Heart right ventricle (tissue), 16 donors: Measurements from ENCODE around the gene SLC15A4. TPM values are rescaled to one million over a fixed set of nuclear protein-coding genes. Genes with fewer than 3 reads are reported as not detected.
"Not testable (repeated sequence)": the region's sequence is repeated elsewhere in the genome, so short reads cannot be mapped to it uniquely, and the experiment has no call there.

ENCODE experiments used
- ATAC-seq, 8 donors: fragments of 200-7000 bp; cut with Tn5 transposase; one replicate each; pipeline ENCODE4 v1.9.1; 2020; ENCODE audit warnings: mild to moderate bottlenecking in 8 of 8, moderate library complexity in 8 of 8, moderate number of reproducible peaks in 1 of 8
- DNase-seq, 2 donors: peaks; one replicate each; pipeline ENCODE4 v3.0.0-alpha.2; 2020
- H3K27ac ChIP-seq, 10 donors: fragments of 200-600 bp; sonication (generic) in 2 of 10; one replicate each; pipeline versions ENCODE4 v1.5.0 to v1.8.0; 2020 to 2022; ENCODE audit warnings: mild to moderate bottlenecking in 3 of 10
- H3K27me3 ChIP-seq, 7 donors: fragments of 200-600 bp; one replicate each; pipeline ENCODE4 v1.8.0; 2021 to 2022; ENCODE audit warnings: mild to moderate bottlenecking in 2 of 7
- H3K36me3 ChIP-seq, 9 donors: fragments of 200-600 bp; sonication (generic) in 1 of 9; one replicate each; pipeline versions ENCODE4 v1.5.0 to v1.8.0; 2020 to 2022; ENCODE audit warnings: mild to moderate bottlenecking in 2 of 9
- H3K4me1 ChIP-seq, 9 donors: fragments of 200-600 bp; sonication (generic) in 1 of 9; one replicate each; pipeline versions ENCODE4 v1.5.0 to v1.8.0; 2020 to 2022; ENCODE audit warnings: mild to moderate bottlenecking in 4 of 9
- H3K4me3 ChIP-seq, 10 donors: fragments of 200-600 bp; sonication (generic) in 2 of 10; one replicate each; pipeline versions ENCODE4 v1.5.0 to v1.8.0; 2020 to 2022; ENCODE audit warnings: mild to moderate bottlenecking in 7 of 10, moderate library complexity in 2 of 10
- H3K9me3 ChIP-seq, 11 donors: fragments of 200-600 bp in 10 of 11; sonication (generic) in 2 of 11; one replicate each; pipeline versions ENCODE4 v1.5.0 to v1.8.0; 2013 to 2022; ENCODE audit warnings: mild to moderate bottlenecking in 2 of 11, control low read depth in 1 of 11, moderate library complexity in 1 of 11
- CTCF ChIP-seq, 9 donors: fragments of 200-600 bp; sonication (generic) in 2 of 9; IDR thresholded peaks; one replicate each; pipeline versions ENCODE4 v1.5.0 to v1.8.0; 2021 to 2022; ENCODE audit warnings: antibody characterized with exemption in 9 of 9, mild to moderate bottlenecking in 5 of 9, moderate library complexity in 1 of 9
- WGBS, 2 donors: extraction: QIAGEN DNeasy Blood & Tissue Kit; methylation state at CpG; one replicate each; pipeline ENCODE4 v1.1.7; 2013; ENCODE audit warnings: inconsistent platforms in 1 of 2; 5-methylcytosine and 5-hydroxymethylcytosine counted together
- intact Hi-C, 10 donors: fragments of 100-400 bp; cut with DNase I; formaldehyde crosslinking; loops; one replicate each; pipeline versions ENCODE4 v1.11.1 to v1.14.2; 2022
- polyA plus RNA-seq, 2 donors: library from polyadenylated mRNA; stranded (reverse); fragments of 200-250 nt; gene quantifications; one replicate each; pipeline ENCODE4 v1.2.3, GENCODE V29; 2013
- total RNA-seq, 10 donors: library from RNA; stranded (reverse); fragmentation: NEBNext Ultra II Directional in 3 of 10; extraction: Animal tissue kit (Norgen Biotek cat#: 25700) in 3 of 10; gene quantifications; one replicate each; pipeline versions ENCODE4 v1.2.1 to v1.2.4, GENCODE V29; 2021 to 2023
- donor health status: Arrhythmogenic right ventricular cardiomyopathy.
- donor health status: ischemic (EF 13 %, LVEDD 7.1; RV severe dilation, severe dysfunction).
- donor health status: healthy with polysubstance abuse.
- donor health status: DM: no; HTN: yes; CAD: no.
- donor health status: DM: no; HTN: no; CAD: no.
- donor health status: ischemic (EF 25% LVEDD 6.9; RV normal size, moderate dysfunction).
- donor health status: ischemic (EF 25% LVEDD 5.7; RV mildly dilated, moderate dysfunction).
- donor health status: healthy.
- donor health status: DM: yes; HTN: yes; CAD: no.
- donor health status: Ischemic cardiomyopathy.
- donor health status: ischemic (EF 35%, LVEDD 5.7; RV mildly dilated, moderate dysfunction).
- donor health status: nonischemic (EF 11% LVEDD 7.7; RV severe dilation, severe dysfunction).
- donor health status: DM: yes; HTN: yes; CAD: no.
- donor health status: PGD.
- donor health status: ischemic (EF 29% LVEDD 5.4; RV normal size, mild dysfunction).
- donor health status: nonischemic (EF 23%, LVEDD 6.1; RV moderate dilation, normal function).

Gene SLC15A4
- total and polyA plus RNA-seq, 12 donors, result 14.3 to 23.7 (median 15.5) TPM

- Histone ChIP-seq H3K27ac (peak overlapping the region in 1 of 10 donors; percentile 69), H3K4me1 (peaks cover 0 to 15% (median 0%) of the 10 kb centered on the region in 9 donors), H3K36me3 (no peaks in the 10 kb centered on the region), H3K4me3 (no peak overlapping the region), H3K27me3 (peaks cover 0 to 14% (median 0%) of the 10 kb centered on the region in 7 donors), H3K9me3 (no peaks in the 10 kb centered on the region)
- DNase-seq, result no peak
- no peak for TF ChIP-seq CTCF (IDR thresholded peaks at IDR 0.05)
- ATAC-seq, result no peak
- 73 to 75% methylated on average over 4 of the region's 4 CpGs for WGBS, 2 donors
- intact Hi-C loops, result no loop called here
These were observed 19.8 kb upstream of the SLC15A4 start for GRCh38 chr12:128843538-128843937.

GRCh38 chr12:128842579-128842978 is 18.8 kb upstream of the SLC15A4 start:
- no peak overlapping the region for H3K27ac ChIP-seq
- H3K4me1 ChIP-seq, result peaks cover 0 to 15% (median 0%) of the 10 kb centered on the region in 9 donors
- intact Hi-C loops, result no loop called here
- ATAC-seq (no peak), DNase-seq (no peak)
- H3K4me3 ChIP-seq, result no peak overlapping the region
- WGBS, 2 donors, result 88 to 89% methylated on average over 11 of the region's 11 CpGs
- TF ChIP-seq CTCF (IDR thresholded peaks at IDR 0.05), result no peak
- no peaks in the 10 kb centered on the region for H3K9me3 ChIP-seq
- H3K36me3 ChIP-seq, result no peaks in the 10 kb centered on the region
- peaks cover 0 to 14% (median 0%) of the 10 kb centered on the region in 7 donors for H3K27me3 ChIP-seq

GRCh38 chr12:128840862-128841468 is 17.2 kb upstream of the SLC15A4 start:
- Histone ChIP-seq H3K27ac (no peak overlapping the region), H3K4me1 (peaks cover 0 to 15% (median 0%) of the 10 kb centered on the region in 9 donors), H3K27me3 (peaks cover 0 to 14% (median 0%) of the 10 kb centered on the region in 7 donors), H3K4me3 (no peak overlapping the region), H3K36me3 (no peaks in the 10 kb centered on the region), H3K9me3 (no peaks in the 10 kb centered on the region)
- intact Hi-C loops, result no loop called here
- WGBS, 2 donors, result 51 to 59% methylated on average over 8 of the region's 8 CpGs
- no peak for DNase-seq
- peak in 4 of 8 donors; percentile 30 to 72 (median 37) for ATAC-seq
- no peak for TF ChIP-seq CTCF (IDR thresholded peaks at IDR 0.05)

GRCh38 chr12:128839885-128840284 is 16.1 kb upstream of the SLC15A4 start:
- ATAC-seq, H3K36me3 ChIP-seq, H3K27ac ChIP-seq, H3K4me3 ChIP-seq, DNase-seq, H3K9me3 ChIP-seq, intact Hi-C loops: not testable (repeated sequence)
- WGBS, 2 donors, result 69 to 72% methylated on average over 12 of the region's 12 CpGs
- Histone ChIP-seq H3K4me1 (peaks cover 0 to 15% (median 0%) of the 10 kb centered on the region in 9 donors), H3K27me3 (peaks cover 0 to 14% (median 0%) of the 10 kb centered on the region in 7 donors)

GRCh38 chr12:128833418-128833817 is 9.7 kb upstream of the SLC15A4 start:
- Histone ChIP-seq H3K9me3 (no peaks in the 10 kb centered on the region), H3K36me3 (no peaks in the 10 kb centered on the region), H3K4me3 (no peak overlapping the region), H3K27me3 (no peaks in the 10 kb centered on the region), H3K27ac (no peak overlapping the region), H3K4me1 (peaks cover 0 to 24% (median 0%) of the 10 kb centered on the region in 9 donors)
- intact Hi-C loops, result no loop called here
- ATAC-seq (no peak), DNase-seq (no peak)
- no peak for TF ChIP-seq CTCF (IDR thresholded peaks at IDR 0.05)
- 95 to 96% methylated on average over 10 of the region's 10 CpGs for WGBS, 2 donors
